Measurements from ENCODE around the gene TCF3. TPM values are rescaled to one million over a fixed set of nuclear protein-coding genes. Genes with fewer than 3 reads are reported as not detected.
A peak's percentile ranks its signal among the peaks of the same experiment; 100 is the strongest.

TCF3 gene
- polyA plus RNA-seq, 6 donors from 2014 or later = 17.5 to 45.6 (median 24.8) TPM

DNA sequence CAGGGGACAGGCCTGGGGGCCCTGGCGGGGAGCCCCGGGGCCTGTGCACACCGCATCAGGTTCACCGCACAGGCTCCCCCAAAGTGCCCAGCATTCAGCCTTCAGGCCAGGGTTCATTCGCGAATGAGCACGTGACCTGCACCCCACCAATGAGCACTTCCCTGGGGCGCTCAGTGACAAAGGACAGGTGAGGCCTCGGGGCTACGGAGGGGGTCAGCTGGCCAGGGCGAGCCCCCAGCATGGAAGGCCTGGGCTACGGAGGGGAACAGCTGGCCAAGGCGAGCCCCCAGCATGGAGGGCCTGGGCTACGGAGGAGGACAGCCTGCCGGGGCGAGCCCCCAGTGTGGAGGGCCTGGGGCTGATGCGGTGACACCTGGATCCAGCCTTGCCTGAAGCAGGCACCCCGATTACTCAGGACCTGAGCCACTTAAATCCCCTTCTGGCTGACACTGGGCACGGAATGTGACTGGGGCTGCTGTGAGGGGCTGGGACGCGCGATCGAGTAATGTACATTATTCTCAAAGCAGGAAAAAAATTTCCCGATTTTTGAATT is 23.1 kb downstream of the TCF3 start:
- DNase-seq (no peak), ATAC-seq (ENCODE audit: low read depth in 2 of 2) (no peak)
- Mint-ChIP-seq H3K4me3 (no peak overlapping the region), H3K27ac (no peak overlapping the region), H3K36me3 (no peaks in the 10 kb centered on the region), H3K27me3 (no peaks in the 10 kb centered on the region), H3K4me1 (peaks cover 4 to 16% (median 7%) of the 10 kb centered on the region in 3 donors), H3K9me3 (no peaks in the 10 kb centered on the region)

DNA sequence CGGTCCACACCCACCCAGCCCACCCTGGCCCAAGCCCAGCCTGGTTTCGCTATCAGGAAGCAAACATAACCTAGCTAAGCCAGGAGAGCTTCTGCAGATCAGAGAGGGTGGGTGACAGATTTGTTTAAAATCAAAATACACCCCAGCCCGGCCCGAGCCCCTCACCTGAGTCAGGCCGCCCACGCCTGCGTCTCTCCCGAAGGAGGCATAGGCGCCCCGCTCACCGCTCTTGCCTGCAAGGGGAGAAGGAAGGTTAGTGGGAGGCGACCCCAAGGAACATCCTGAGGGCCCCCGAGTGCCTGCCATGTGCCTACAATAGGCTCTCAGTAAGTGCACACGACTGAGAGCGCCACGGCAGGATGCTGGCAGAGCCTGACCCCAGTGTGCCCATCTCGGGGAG is 25.2 kb downstream of the TCF3 start:
- no peaks in the 10 kb centered on the region for H3K9me3 Mint-ChIP-seq
- no peak overlapping the region for H3K27ac Mint-ChIP-seq
- peaks cover 6 to 12% (median 8%) of the 10 kb centered on the region in 3 donors for H3K4me1 Mint-ChIP-seq
- no peak for DNase-seq
- H3K27me3 Mint-ChIP-seq = no peaks in the 10 kb centered on the region
- no peak overlapping the region for H3K4me3 Mint-ChIP-seq
- no peak for ATAC-seq (ENCODE audit: low read depth in 2 of 2)
- peaks cover 0 to 7% of the 10 kb centered on the region in 2 donors for H3K36me3 Mint-ChIP-seq

DNA sequence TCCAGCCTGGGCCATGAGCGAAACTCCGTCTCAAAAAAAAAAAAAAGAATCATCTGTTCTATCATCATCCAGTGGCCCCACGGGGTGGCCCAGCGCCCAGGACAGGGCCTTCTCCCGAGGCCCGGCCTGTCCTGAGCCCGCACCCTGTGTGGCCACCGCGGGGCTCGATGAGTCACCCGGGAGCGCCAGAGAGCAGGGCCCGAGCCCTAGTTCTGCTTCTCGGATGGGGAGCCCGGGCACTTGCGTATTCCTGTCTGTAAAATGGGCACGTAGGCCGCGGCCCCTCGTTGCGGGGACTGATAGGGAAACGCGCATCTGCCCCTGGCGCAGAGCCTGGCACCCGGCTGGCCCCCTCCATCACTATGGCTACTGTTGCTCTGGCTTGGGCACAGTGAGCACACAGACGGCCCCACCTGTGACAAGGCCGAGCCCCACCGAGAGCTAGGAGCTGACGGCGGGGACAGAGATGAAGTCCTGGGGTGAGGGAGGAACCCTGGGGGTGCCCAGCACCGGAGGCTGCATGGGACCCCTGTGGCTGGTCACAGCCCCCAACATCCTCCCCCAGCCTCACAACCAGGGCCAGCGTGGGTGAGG is 25.9 kb downstream of the TCF3 start:
- Mint-ChIP-seq H3K27ac (no peak overlapping the region), H3K9me3 (no peaks in the 10 kb centered on the region), H3K4me3 (peak overlapping the region in 1 of 8 donors; percentile 25), H3K4me1 (peaks cover 6 to 12% (median 8%) of the 10 kb centered on the region in 3 donors), H3K36me3 (peaks cover 0 to 7% of the 10 kb centered on the region in 2 donors), H3K27me3 (no peaks in the 10 kb centered on the region)
- DNase-seq (no peak), ATAC-seq (ENCODE audit: low read depth in 2 of 2) (no peak)

DNA sequence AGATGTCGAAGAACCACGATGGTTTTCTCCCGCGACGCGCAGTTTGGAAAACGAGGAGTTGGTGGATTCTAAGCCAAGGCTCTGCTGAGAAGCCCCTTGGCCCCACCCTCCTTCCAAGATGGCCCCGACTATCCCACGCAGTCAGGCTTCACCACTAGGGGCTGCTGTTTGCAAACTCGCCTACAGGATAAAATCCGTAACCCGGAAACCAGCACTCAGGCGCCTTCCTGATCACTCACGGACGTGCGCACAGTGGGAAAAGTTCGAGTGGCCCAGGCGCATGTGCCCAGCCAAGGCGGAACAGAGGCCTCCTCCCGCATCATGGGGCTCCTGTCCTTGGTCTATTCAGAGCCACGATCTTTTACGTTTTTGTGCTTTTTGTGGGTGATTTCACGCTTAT is 28.0 kb downstream of the TCF3 start:
- DNase-seq (peak; percentile 44), ATAC-seq (ENCODE audit: low read depth in 2 of 2) (peak; percentile 83 to 86)
- Mint-ChIP-seq H3K36me3 (peaks cover 0 to 7% of the 10 kb centered on the region in 2 donors), H3K9me3 (no peaks in the 10 kb centered on the region), H3K4me1 (peaks cover 6 to 12% (median 11%) of the 10 kb centered on the region in 3 donors), H3K27me3 (no peaks in the 10 kb centered on the region), H3K27ac (peak overlapping the region in 2 of 6 donors; percentile 6 to 61), H3K4me3 (peak overlapping the region in 1 of 8 donors; percentile 52)

DNA sequence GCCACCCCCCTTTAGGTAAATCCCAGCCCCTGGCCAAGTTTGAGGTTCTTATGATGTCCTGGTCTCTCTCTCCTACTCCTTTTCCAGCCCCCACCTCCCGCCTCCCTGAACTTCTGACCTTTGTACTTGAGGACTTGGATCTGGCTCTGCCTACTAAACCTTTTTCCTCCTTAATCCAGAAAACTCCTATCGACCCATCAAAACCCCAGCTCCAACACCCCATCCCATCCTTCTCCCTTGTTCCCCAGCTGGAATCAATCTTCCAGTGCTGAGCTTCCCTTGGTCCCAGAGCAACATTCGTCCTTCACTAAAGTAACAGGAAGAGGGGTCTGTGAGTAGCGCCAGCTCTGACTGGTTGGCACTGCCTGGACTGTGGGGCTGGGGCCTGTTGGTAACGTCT is 29.9 kb downstream of the TCF3 start:
- Mint-ChIP-seq H3K36me3 (peaks cover 0 to 7% of the 10 kb centered on the region in 2 donors), H3K27me3 (no peaks in the 10 kb centered on the region), H3K9me3 (no peaks in the 10 kb centered on the region), H3K4me3 (no peak overlapping the region), H3K27ac (peak overlapping the region in 2 of 6 donors; percentile 54 to 67), H3K4me1 (peaks cover 14 to 27% (median 24%) of the 10 kb centered on the region in 3 donors)
- DNase-seq (no peak), ATAC-seq (ENCODE audit: low read depth in 2 of 2) (no peak)

DNA sequence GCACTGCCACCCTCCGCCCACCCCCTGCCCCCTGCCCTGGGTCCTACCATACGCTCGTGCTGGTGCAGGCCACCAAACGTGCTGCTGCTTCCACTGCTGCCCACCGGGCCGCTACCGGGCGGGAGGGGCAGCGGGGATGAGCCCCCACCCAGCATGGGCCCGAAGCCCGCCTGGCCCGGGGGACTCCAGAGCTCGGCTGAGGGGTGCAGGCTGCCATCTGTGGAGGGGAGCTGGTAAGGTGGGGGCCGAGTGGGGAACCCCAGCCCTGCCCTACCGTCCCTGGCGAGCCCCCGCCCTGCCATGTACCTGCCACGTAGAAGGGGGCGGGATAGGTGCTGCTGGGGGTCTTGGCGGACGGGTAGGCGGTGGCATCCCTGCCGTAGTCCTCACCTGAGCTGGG is 30.4 kb downstream of the TCF3 start:
- H3K4me3 Mint-ChIP-seq = no peak overlapping the region
- no peaks in the 10 kb centered on the region for H3K9me3 Mint-ChIP-seq
- peaks cover 19 to 32% (median 29%) of the 10 kb centered on the region in 3 donors for H3K4me1 Mint-ChIP-seq
- DNase-seq = no peak
- ATAC-seq (ENCODE audit: low read depth in 2 of 2) = no peak
- H3K36me3 Mint-ChIP-seq = peaks cover 0 to 7% of the 10 kb centered on the region in 2 donors
- H3K27me3 Mint-ChIP-seq = no peaks in the 10 kb centered on the region
- H3K27ac Mint-ChIP-seq = no peak overlapping the region

DNA sequence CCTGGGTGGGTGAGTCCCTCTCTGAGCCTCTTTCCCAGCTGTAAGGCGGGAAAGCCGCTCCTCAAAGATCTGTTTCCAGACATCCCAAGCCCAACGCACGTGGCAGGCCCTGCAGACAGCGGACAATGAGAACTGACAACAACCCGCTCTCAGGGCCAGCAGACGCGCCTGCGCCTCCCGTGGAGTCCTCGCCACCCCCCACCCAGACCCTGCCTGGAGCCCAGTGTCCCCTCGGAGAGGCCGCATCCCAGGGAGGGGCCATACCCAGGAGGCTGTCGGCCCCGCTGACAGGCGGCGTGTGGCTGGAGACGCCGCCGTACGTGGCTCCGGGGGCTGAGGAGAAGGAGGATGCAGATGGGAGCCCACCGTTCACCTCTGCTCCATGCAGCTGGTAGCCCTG is 30.8 kb downstream of the TCF3 start:
- H3K4me3 Mint-ChIP-seq = no peak overlapping the region
- peaks cover 0 to 7% of the 10 kb centered on the region in 2 donors for H3K36me3 Mint-ChIP-seq
- H3K27me3 Mint-ChIP-seq = no peaks in the 10 kb centered on the region
- H3K9me3 Mint-ChIP-seq = no peaks in the 10 kb centered on the region
- ATAC-seq (ENCODE audit: low read depth in 2 of 2) (no peak), DNase-seq (no peak)
- H3K27ac Mint-ChIP-seq = no peak overlapping the region
- H3K4me1 Mint-ChIP-seq = peaks cover 24 to 36% (median 33%) of the 10 kb centered on the region in 3 donors

DNA sequence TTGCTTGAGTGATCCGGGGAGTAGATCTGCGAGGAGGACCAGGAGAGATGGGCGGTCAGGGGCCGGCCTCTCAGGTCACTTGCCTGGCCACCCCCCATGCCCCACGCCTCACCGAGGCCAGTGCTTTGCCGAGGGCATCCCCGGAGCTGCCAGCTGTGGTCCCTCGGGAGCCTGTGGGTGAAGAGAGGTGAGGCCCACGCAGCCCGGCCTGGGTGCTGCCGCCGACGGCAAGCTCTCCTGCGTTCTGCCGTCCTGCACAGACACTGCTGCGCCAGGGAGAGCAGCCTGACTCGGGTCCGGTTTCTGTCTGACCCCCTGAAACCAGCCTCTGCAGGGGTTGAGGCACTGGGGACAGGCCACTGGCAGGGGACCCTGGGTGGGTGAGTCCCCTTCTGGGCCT is 31.4 kb downstream of the TCF3 start:
- no peak overlapping the region for H3K27ac Mint-ChIP-seq
- no peaks in the 10 kb centered on the region for H3K27me3 Mint-ChIP-seq
- peaks cover 0 to 7% of the 10 kb centered on the region in 2 donors for H3K36me3 Mint-ChIP-seq
- no peak for DNase-seq
- no peak overlapping the region for H3K4me3 Mint-ChIP-seq
- no peak for ATAC-seq (ENCODE audit: low read depth in 2 of 2)
- no peaks in the 10 kb centered on the region for H3K9me3 Mint-ChIP-seq
- H3K4me1 Mint-ChIP-seq = peaks cover 26 to 39% (median 35%) of the 10 kb centered on the region in 3 donors

DNA sequence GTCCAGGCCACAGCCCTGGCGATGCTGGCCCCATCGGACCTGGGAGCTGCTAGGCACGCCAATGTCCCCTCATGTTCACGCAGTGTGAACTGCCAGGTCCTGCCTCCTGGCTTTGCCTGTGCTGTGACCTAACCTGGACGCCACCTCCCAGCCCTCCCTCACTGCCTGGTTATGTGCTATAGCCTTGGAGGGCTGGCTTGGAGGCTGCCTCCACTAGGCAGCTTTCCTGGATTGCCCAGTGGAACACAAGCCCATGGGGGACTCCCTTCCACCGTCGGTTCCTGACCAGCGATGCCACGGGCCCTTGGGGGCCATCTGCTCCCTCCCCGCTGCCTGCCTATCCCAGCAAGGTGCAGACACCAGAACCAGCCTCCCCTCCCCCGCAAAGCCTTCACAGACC is 31.9 kb downstream of the TCF3 start:
- no peak overlapping the region for H3K27ac Mint-ChIP-seq
- H3K27me3 Mint-ChIP-seq = no peaks in the 10 kb centered on the region
- H3K4me3 Mint-ChIP-seq = no peak overlapping the region
- no peaks in the 10 kb centered on the region for H3K9me3 Mint-ChIP-seq
- DNase-seq (no peak), ATAC-seq (ENCODE audit: low read depth in 2 of 2) (no peak)
- H3K36me3 Mint-ChIP-seq = peaks cover 0 to 7% of the 10 kb centered on the region in 2 donors
- H3K4me1 Mint-ChIP-seq = peaks cover 26 to 37% (median 33%) of the 10 kb centered on the region in 3 donors

DNA sequence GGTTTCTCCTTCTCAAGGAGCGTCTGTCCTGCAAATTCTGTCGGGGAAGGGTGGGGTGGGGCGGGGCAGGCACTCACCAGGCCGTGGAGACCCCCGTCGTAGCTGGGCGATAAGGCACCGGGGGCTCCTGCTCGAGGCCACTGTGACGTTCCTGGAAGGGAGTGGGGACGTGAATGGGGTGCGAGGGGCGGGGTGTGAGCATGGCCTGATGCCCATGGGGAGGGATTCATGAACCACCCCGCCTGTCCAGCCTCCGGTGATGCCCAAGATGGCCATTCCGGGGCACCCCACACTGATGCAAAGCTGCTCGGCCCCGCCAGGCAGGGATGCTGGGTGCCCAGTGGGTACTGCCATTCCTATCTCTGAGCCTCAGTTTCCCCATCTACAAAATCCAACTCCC is 32.7 kb downstream of the TCF3 start:
- peaks cover 0 to 10% of the 10 kb centered on the region in 2 donors for H3K36me3 Mint-ChIP-seq
- no peak for DNase-seq
- H3K4me1 Mint-ChIP-seq = peaks cover 29 to 37% (median 31%) of the 10 kb centered on the region in 3 donors

DNA sequence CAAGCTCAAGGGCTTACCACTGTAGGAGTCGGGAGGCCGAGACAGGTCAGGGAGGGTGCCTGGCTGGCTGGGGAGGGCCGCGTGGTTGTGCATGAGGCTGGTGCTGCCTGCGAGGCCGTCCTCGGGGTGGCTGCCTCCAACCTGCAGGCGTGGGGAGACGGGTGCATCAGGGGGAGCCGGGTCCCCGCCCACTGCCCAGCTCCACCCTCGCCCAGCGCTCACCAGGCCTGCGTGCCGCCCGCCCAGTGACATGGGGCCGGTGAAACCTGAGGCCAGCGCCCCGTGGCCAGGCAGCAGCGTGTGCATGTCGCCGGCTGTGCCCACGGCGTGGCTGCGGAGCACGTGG is 33.3 kb downstream of the TCF3 start:
- Mint-ChIP-seq H3K9me3 (no peaks in the 10 kb centered on the region), H3K4me3 (no peak overlapping the region), H3K27me3 (no peaks in the 10 kb centered on the region), H3K36me3 (peaks cover 0 to 16% of the 10 kb centered on the region in 2 donors), H3K4me1 (peaks cover 28 to 35% (median 32%) of the 10 kb centered on the region in 3 donors), H3K27ac (no peak overlapping the region)
- DNase-seq = no peak
- no peak for ATAC-seq (ENCODE audit: low read depth in 2 of 2)

More for the DNA sequence above, 32.7 kb downstream of the TCF3 start:
- H3K27ac Mint-ChIP-seq = no peak overlapping the region
- no peaks in the 10 kb centered on the region for H3K9me3 Mint-ChIP-seq
- no peaks in the 10 kb centered on the region for H3K27me3 Mint-ChIP-seq
- ATAC-seq (ENCODE audit: low read depth in 2 of 2) = no peak
- H3K4me3 Mint-ChIP-seq = no peak overlapping the region

DNA sequence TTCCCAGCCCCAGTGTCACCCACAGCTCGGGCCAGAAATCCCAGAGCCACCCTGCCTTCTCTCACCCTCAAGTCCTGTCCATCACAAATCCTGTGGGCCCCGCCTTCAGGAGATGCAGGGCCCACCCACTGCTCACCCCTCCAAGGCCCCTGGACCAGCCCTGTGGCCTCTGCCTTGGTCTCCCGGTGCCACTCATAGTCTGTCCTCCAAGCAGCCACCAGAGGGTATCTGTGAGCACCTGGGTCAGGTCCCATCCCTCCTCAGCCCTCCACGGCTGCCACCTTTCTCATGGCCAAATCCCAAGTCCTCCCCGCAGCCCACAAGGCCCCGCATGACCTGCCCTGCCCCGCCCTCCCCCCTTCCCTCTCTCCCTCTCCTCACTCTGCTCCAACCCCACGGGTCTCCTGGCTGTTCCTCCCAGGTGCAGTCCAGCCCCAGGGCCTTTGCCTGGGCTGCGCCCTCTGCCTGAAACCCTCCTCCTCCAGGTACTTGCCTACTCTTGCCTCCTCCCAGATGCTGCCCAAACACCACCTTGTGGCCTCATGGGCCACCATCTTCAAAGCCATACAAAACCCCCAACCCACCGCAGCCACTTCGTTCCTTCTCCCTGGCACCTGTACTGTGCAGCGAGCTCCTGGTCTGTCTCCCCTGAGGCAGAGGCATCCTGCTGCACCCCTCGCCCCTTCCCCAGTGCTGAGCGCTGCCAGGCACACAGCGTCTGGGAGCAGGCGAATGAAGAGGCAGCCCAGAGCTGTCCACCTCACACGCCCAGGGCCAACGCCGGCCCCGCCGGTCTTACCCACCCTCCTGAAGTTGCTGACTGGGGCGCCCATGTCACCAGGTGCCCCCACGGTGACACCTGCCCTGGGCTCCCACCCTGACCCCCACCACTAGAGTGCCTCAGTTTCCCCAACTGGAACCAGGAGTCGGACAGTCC is 34.0 kb downstream of the TCF3 start:
- Mint-ChIP-seq H3K36me3 (peaks cover 0 to 19% of the 10 kb centered on the region in 2 donors), H3K9me3 (no peaks in the 10 kb centered on the region), H3K27ac (peak overlapping the region in 3 of 6 donors; percentile 33 to 89 (median 67)), H3K4me1 (peaks cover 28 to 35% (median 32%) of the 10 kb centered on the region in 3 donors), H3K27me3 (no peaks in the 10 kb centered on the region), H3K4me3 (peak overlapping the region in 1 of 8 donors; percentile 4)
- ATAC-seq (ENCODE audit: low read depth in 2 of 2) (peak; percentile 63 to 71), DNase-seq (no peak)

DNA sequence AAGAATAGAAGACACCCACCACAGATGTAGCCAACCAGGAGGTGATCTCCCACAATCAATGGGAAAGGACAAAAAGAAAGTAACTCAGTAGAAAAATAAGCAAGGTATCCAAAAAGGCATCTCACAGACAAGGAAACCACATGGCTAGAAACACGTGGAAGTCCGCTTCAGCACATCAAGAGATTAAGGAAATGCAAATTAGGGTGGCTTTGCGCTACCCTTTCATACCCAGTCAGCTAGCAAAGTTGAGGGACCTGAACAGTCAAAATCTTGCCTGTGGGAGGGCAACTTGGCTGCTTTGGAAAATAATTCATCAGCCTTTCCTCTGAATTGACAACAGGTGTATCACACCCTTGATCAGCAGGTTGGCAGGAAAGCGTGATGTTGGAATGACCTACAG is 35.5 kb downstream of the TCF3 start:
- Mint-ChIP-seq H3K36me3 (peaks cover 0 to 16% of the 10 kb centered on the region in 2 donors), H3K9me3 (no peaks in the 10 kb centered on the region), H3K27ac (peak overlapping the region in 5 of 6 donors; percentile 44 to 88 (median 57)), H3K4me1 (peaks cover 27 to 31% (median 28%) of the 10 kb centered on the region in 3 donors), H3K4me3 (peak overlapping the region in 1 of 8 donors; percentile 1), H3K27me3 (no peaks in the 10 kb centered on the region)
- DNase-seq (no peak), ATAC-seq (ENCODE audit: low read depth in 2 of 2) (peak; percentile 55 to 67)

All from naive B cell (primary cell).